Astrocyte (in vitro differentiated cells and primary cell): ENCODE measurements around the gene TMEM184A. TPM values are rescaled to one million over a fixed set of nuclear protein-coding genes. Genes with fewer than 3 reads are reported as not detected.

ENCODE experiments used
- DNase-seq: peaks from one replicate; pipeline ENCODE4 v3.0.0-alpha.2; 2010; ENCODE audit warnings: low read depth
- FAIRE-seq: peaks from 2 replicates; lab custom pipeline; 2011; peaks lifted over from hg19 to GRCh38; lab: Jason Lieb, UNC
- H2AFZ ChIP-seq: 2 replicates; pipeline ENCODE4 v1.6.0; 2012; ENCODE audit warnings: low read depth, low read length, inconsistent platforms
- H3K27ac ChIP-seq: 2 replicates; pipeline ENCODE4 v1.5.1; 2011; ENCODE audit warnings: low read depth, low read length, inconsistent platforms
- H3K27me3 ChIP-seq: 2 replicates; pipeline ENCODE4 v1.6.0; 2011; ENCODE audit warnings: low read length, inconsistent platforms; ENCODE audit not compliant: insufficient read depth
- H3K36me3 ChIP-seq: 2 replicates; pipeline ENCODE4 v1.5.1; 2011; ENCODE audit warnings: low read length, inconsistent platforms; ENCODE audit not compliant: insufficient read depth
- H3K4me1 ChIP-seq: 2 replicates; pipeline ENCODE4 v1.5.1; 2011; ENCODE audit warnings: low read length, inconsistent platforms; ENCODE audit not compliant: insufficient read depth
- H3K4me2 ChIP-seq: 2 replicates; pipeline ENCODE4 v1.6.0; 2012; ENCODE audit warnings: low read length, inconsistent platforms
- H3K4me3 ChIP-seq: 2 replicates; pipeline ENCODE4 v1.5.1; 2011; ENCODE audit warnings: low read depth, mild to moderate bottlenecking, low read length, inconsistent platforms; ENCODE audit not compliant: insufficient read depth
- H3K79me2 ChIP-seq: 2 replicates; pipeline ENCODE4 v1.6.0; 2012; ENCODE audit warnings: mild to moderate bottlenecking, low read length, inconsistent platforms; ENCODE audit not compliant: insufficient read depth
- H3K9ac ChIP-seq: 2 replicates; pipeline ENCODE4 v1.6.0; 2012; ENCODE audit warnings: mild to moderate bottlenecking, low read length, inconsistent platforms
- H3K9me3 ChIP-seq: 2 replicates; pipeline ENCODE4 v1.5.1; 2012; ENCODE audit warnings: low read depth, mild to moderate bottlenecking, low read length, inconsistent platforms; ENCODE audit not compliant: insufficient read depth
- H4K20me1 ChIP-seq: 2 replicates; pipeline ENCODE4 v1.6.0; 2012; ENCODE audit warnings: low read length, inconsistent platforms; ENCODE audit not compliant: insufficient read depth
- H3K27ac Mint-ChIP-seq: one replicate; pipeline ENCODE4 v1.8.0; 2021; ENCODE audit warnings: mild to moderate bottlenecking, mixed read lengths; ENCODE audit not compliant: unreplicated experiment
- H3K27me3 Mint-ChIP-seq: one replicate; pipeline ENCODE4 v1.8.0; 2021; ENCODE audit warnings: low read depth, mixed read lengths; ENCODE audit not compliant: unreplicated experiment
- H3K36me3 Mint-ChIP-seq: one replicate; pipeline ENCODE4 v1.8.0; 2021; ENCODE audit warnings: low read depth, mixed read lengths; ENCODE audit not compliant: unreplicated experiment
- H3K4me1 Mint-ChIP-seq: one replicate; pipeline ENCODE4 v1.8.0; 2021; ENCODE audit warnings: low read depth, mixed read lengths; ENCODE audit not compliant: unreplicated experiment
- H3K4me3 Mint-ChIP-seq: one replicate; pipeline ENCODE4 v1.8.0; 2021; ENCODE audit warnings: mild to moderate bottlenecking, moderate library complexity, mixed read lengths; ENCODE audit not compliant: unreplicated experiment
- H3K9me3 Mint-ChIP-seq: one replicate; pipeline ENCODE4 v1.8.0; 2021; ENCODE audit warnings: mild to moderate bottlenecking, mixed read lengths; ENCODE audit not compliant: unreplicated experiment
- CTCF ChIP-seq: IDR thresholded peaks from 2 replicates; pipeline ENCODE4 v1.5.1; 2011; ENCODE audit warnings: low read depth, mild to moderate bottlenecking, inconsistent platforms, low read length, moderate library complexity; ENCODE audit not compliant: insufficient read depth
- EZH2 ChIP-seq: IDR thresholded peaks from 2 replicates; pipeline ENCODE4 v1.6.1; 2012; ENCODE audit warnings: mild to moderate bottlenecking, low read length, inconsistent platforms; ENCODE audit not compliant: insufficient read depth
- total RNA-seq: library from RNA; stranded (reverse); gene quantifications from 2 replicates; pipeline ENCODE4 v1.2.1, GENCODE V29; 2021

The TMEM184A gene
- total RNA-seq, 1 donor from 2014 or later, result 2.1 TPM

DNA sequence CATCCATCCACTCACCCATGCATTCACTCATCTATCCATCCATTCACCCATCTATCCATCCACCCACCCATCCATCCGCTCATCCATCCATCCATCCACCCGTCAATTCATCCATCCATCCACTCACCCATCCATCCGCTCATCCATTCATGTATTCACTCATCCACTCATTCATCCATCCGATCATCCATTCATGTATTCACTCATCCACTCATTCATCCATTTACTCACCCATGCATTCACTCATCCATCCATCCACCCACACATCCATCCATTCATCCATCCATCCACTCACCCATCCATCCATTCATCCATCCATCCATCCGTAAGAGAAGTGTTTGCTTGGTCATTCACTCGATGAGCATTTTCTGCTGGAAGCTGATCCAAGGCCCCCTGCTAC lies 22.5 kb upstream of the TMEM184A start:
- Histone ChIP-seq H3K4me3 (no peak overlapping the region), H3K9me3 (no peaks in the 10 kb centered on the region), H4K20me1 (no peaks in the 10 kb centered on the region), H3K36me3 (no peaks in the 10 kb centered on the region), H2AFZ (no peak overlapping the region), H3K4me2 (no peak overlapping the region), H3K79me2 (no peaks in the 10 kb centered on the region), H3K4me1 (no peaks in the 10 kb centered on the region), H3K9ac (no peak overlapping the region), H3K27me3 (no peaks in the 10 kb centered on the region), H3K27ac (no peak overlapping the region)
- no peak overlapping the region for H3K4me3 Mint-ChIP-seq
- FAIRE-seq (no peak), DNase-seq (no peak)
- peaks cover 2% of the 10 kb centered on the region for H3K9me3 Mint-ChIP-seq
- H3K4me1 Mint-ChIP-seq, result no peaks in the 10 kb centered on the region
- H3K27ac Mint-ChIP-seq, result no peak overlapping the region
- H3K27me3 Mint-ChIP-seq, result peaks cover 13% of the 10 kb centered on the region
- H3K36me3 Mint-ChIP-seq, result peaks cover 8% of the 10 kb centered on the region
- TF ChIP-seq EZH2 (no peak), CTCF (no peak)

DNA sequence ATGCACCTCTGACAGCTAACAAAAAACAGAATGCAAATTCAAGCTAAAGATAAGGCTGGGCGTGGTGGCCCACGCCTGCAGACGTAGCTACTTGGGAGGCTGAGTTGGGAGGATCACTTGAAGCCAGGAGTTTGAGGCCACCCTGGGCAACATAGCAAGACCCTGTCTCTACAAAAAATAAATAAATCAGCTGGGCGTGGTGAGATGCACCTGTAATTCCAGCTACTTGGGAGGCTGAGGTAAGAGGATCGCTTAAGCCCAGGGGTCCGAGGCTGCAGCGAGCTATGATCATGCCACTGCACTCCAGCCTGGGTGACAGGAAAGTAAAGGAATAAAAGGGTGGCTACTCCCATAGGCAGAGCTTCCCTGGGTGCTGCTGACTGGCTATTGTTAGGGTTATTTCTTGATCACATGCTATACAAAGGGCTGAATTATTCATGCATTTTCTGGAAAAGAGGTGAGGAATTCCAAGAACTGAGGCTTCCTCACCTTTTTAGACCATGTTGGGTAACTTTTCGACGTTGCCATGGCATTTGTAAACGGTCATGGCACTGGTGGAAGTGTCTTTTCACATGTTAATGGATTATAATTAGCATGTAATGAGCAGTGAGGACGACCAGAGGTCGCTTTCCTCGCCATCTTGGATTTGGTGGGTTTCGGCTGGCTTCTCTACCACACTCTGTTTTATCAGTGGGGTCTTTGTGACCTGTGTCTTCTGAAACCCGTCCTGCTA lies 20.7 kb upstream of the TMEM184A start:
- peaks cover 10% of the 10 kb centered on the region for H3K27me3 Mint-ChIP-seq
- Histone ChIP-seq H3K79me2 (no peaks in the 10 kb centered on the region), H2AFZ (no peak overlapping the region), H3K36me3 (no peaks in the 10 kb centered on the region), H3K4me1 (no peaks in the 10 kb centered on the region), H3K9me3 (no peaks in the 10 kb centered on the region), H4K20me1 (no peaks in the 10 kb centered on the region), H3K9ac (no peak overlapping the region), H3K4me3 (no peak overlapping the region), H3K27ac (no peak overlapping the region), H3K4me2 (no peak overlapping the region), H3K27me3 (no peaks in the 10 kb centered on the region)
- H3K27ac Mint-ChIP-seq, result no peak overlapping the region
- peaks cover 9% of the 10 kb centered on the region for H3K4me1 Mint-ChIP-seq
- peaks cover 5% of the 10 kb centered on the region for H3K36me3 Mint-ChIP-seq
- FAIRE-seq, result no peak
- DNase-seq, result no peak
- H3K9me3 Mint-ChIP-seq, result peaks cover 2% of the 10 kb centered on the region
- TF ChIP-seq CTCF, result no peak
- no peak for TF ChIP-seq EZH2
- H3K4me3 Mint-ChIP-seq, result no peak overlapping the region

DNA sequence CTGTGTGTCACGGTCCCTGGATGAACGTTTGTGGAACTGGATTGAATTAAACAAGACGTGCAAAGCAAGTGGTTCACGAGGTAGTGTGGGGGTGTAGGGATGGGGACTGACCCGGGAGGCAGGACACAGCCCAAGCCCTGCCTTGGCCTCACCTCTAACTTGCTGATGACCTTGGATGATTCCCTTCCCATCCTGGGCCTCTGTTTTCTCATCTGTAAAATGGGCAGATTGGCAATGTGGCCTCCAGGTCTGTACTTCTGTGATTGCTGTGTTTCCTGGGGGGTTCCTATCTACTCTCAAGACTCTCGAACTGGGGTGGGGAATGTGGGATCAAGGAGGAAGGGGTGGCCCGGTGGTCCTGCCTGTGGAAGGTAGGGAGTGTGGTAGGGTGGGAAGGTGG lies 19.8 kb upstream of the TMEM184A start:
- Mint-ChIP-seq H3K4me1 (peaks cover 13% of the 10 kb centered on the region), H3K36me3 (peaks cover 4% of the 10 kb centered on the region), H3K27ac (no peak overlapping the region), H3K4me3 (no peak overlapping the region), H3K27me3 (peaks cover 10% of the 10 kb centered on the region), H3K9me3 (peaks cover 2% of the 10 kb centered on the region)
- no peak for TF ChIP-seq CTCF
- DNase-seq (no peak), FAIRE-seq (no peak)
- no peak overlapping the region for H3K4me2 ChIP-seq
- H3K9ac ChIP-seq, result no peak overlapping the region
- H3K36me3 ChIP-seq, result no peaks in the 10 kb centered on the region
- no peaks in the 10 kb centered on the region for H4K20me1 ChIP-seq
- no peak overlapping the region for H2AFZ ChIP-seq
- peaks cover 7% of the 10 kb centered on the region for H3K4me1 ChIP-seq
- H3K9me3 ChIP-seq, result no peaks in the 10 kb centered on the region
- H3K4me3 ChIP-seq, result no peak overlapping the region
- H3K27ac ChIP-seq, result no peak overlapping the region
- H3K79me2 ChIP-seq, result no peaks in the 10 kb centered on the region
- no peaks in the 10 kb centered on the region for H3K27me3 ChIP-seq
